ENCODE measurements around the gene PEX11A. TPM values are rescaled to one million over a fixed set of nuclear protein-coding genes. Genes with fewer than 3 reads are reported as not detected.

Gene PEX11A
- total and polyA plus RNA-seq, 2 donors (not counting 3 experiments of a cell fraction or from before 2014, with no cell fraction given) = 3.2 to 4.4 TPM

DNA sequence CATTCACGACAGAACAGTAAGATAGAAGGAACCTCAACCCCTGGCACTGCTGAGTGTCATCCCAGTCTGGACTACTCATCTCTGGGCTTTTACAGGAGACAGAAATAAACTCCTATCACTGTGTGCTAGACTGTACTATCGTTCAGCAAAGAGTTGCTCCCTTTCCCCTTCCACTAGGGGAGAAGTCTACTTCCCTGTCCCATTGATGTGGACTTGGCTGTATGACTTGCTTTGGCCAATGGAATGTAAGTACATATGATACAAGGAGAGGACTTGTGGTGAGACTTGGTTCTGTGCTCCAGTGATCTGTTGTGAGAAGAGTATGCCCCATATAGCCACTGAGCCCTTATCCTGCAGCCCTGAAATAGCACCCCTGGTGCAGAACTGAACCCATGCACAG, 30.0 kb downstream of the PEX11A start:
- Histone ChIP-seq H3K9me1 (replicated peaks; ENCODE audit: control insufficient read depth, extremely low read depth, insufficient read depth, low read length) (no peaks in the 10 kb centered on the region), H3K4me2 (ENCODE audit: insufficient read depth, low read length) (no peak overlapping the region), H3K4me1 (ENCODE audit: control insufficient read depth, extremely low read depth, insufficient read depth, low read length) (peaks cover 16% of the 10 kb centered on the region), H3K27me3 (ENCODE audit: control insufficient read depth in 2 of 2, insufficient read depth in 2 of 2, low read length in 2 of 2) (no peaks in the 10 kb centered on the region), H4K20me1 (replicated peaks; ENCODE audit: control insufficient read depth, extremely low read depth, insufficient read depth, low read length) (no peaks in the 10 kb centered on the region), H3K9me3 (replicated peaks; ENCODE audit: control insufficient read depth, insufficient read depth, low read length) (no peaks in the 10 kb centered on the region), H3K9ac (replicated peaks; ENCODE audit: extremely low read depth, insufficient read depth, low read length) (no peak overlapping the region), H3K79me2 (ENCODE audit: control insufficient read depth, insufficient read depth, low read length) (no peaks in the 10 kb centered on the region), H2AFZ (ENCODE audit: low read depth, low read length) (no peak overlapping the region), H3K27ac (ENCODE audit: insufficient read depth, low read depth, low read length) (no peak overlapping the region), H3K36me3 (ENCODE audit: control insufficient read depth in 2 of 2, extremely low read depth in 1 of 2, insufficient read depth in 2 of 2, low read length in 2 of 2) (no peaks in the 10 kb centered on the region), H3K4me3 (replicated peaks in 1 of 3; ENCODE audit: insufficient read depth in 1 of 3, low read depth in 1 of 3, low read length in 3 of 3) (no peak overlapping the region)
- TF ChIP-seq POLR2A (IDR thresholded peaks at IDR 0.05; ENCODE audit: low read depth, low read length) = no peak
- TF ChIP-seq, protein P1, sequence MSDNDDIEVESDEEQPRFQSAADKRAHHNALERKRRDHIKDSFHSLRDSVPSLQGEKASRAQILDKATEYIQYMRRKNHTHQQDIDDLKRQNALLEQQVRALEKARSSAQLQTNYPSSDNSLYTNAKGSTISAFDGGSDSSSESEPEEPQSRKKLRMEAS (IDR thresholded peaks at IDR 0.05; ENCODE audit: insufficient read depth, insufficient read length) = no peak
- TF ChIP-seq, protein P2, sequence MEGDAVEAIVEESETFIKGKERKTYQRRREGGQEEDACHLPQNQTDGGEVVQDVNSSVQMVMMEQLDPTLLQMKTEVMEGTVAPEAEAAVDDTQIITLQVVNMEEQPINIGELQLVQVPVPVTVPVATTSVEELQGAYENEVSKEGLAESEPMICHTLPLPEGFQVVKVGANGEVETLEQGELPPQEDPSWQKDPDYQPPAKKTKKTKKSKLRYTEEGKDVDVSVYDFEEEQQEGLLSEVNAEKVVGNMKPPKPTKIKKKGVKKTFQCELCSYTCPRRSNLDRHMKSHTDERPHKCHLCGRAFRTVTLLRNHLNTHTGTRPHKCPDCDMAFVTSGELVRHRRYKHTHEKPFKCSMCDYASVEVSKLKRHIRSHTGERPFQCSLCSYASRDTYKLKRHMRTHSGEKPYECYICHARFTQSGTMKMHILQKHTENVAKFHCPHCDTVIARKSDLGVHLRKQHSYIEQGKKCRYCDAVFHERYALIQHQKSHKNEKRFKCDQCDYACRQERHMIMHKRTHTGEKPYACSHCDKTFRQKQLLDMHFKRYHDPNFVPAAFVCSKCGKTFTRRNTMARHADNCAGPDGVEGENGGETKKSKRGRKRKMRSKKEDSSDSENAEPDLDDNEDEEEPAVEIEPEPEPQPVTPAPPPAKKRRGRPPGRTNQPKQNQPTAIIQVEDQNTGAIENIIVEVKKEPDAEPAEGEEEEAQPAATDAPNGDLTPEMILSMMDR (IDR thresholded peaks at IDR 0.05; ENCODE audit: extremely low read depth in 1 of 2, insufficient read depth in 1 of 2, low read depth in 1 of 2, low read length in 2 of 2) = no peak
- ChIA-PET POLR2A (no interaction called here), CTCF (interaction anchor here (0.6 kb wide), 1 partner anchor 13 kb away, joined by 3 read pairs; no protein-coding TSS in a partner anchor)
- DNase-seq (ENCODE audit: low read depth, low spot score) (no peak), FAIRE-seq (no peak)
- intact Hi-C loops (cut with micrococcal nuclease) (no loop called here), dilution Hi-C loops (cut with MboI; ENCODE audit: extremely low pct_ligation_motif_present, low sequenced_read_pairs) (no loop called here)
- no TSS peak for BruUV-seq (replicated peaks)

DNA sequence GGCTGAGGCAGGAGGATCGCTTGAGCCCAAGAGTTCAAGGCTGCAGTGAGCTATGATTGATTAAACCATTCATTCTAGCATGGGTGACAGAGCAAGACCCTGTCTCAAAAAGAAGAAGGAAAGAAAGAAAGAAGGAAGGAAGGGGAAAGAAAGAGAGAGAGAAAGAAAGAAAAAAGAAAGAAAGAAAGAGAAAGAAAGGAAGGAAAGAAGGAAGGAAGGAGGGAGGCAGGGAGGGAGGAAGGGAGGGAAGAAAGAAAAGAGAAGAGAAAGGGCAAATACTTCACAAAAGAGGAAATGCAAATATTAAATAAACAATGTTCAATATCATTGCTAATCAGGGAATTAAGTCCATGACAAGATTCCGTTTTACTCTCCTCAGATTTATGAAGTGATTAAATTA, 31.3 kb downstream of the PEX11A start:
- Histone ChIP-seq H2AFZ (ENCODE audit: low read depth, low read length) (no peak overlapping the region), H3K9me1 (replicated peaks; ENCODE audit: control insufficient read depth, extremely low read depth, insufficient read depth, low read length) (no peaks in the 10 kb centered on the region), H3K79me2 (ENCODE audit: control insufficient read depth, insufficient read depth, low read length) (peaks cover 4% of the 10 kb centered on the region), H3K27me3 (ENCODE audit: control insufficient read depth in 2 of 2, insufficient read depth in 2 of 2, low read length in 2 of 2) (no peaks in the 10 kb centered on the region), H3K4me3 (replicated peaks in 1 of 3; ENCODE audit: insufficient read depth in 1 of 3, low read depth in 1 of 3, low read length in 3 of 3) (no peak overlapping the region), H3K4me1 (ENCODE audit: control insufficient read depth, extremely low read depth, insufficient read depth, low read length) (peaks cover 16% of the 10 kb centered on the region), H3K4me2 (ENCODE audit: insufficient read depth, low read length) (no peak overlapping the region), H3K36me3 (ENCODE audit: control insufficient read depth in 2 of 2, extremely low read depth in 1 of 2, insufficient read depth in 2 of 2, low read length in 2 of 2) (no peaks in the 10 kb centered on the region), H3K27ac (ENCODE audit: insufficient read depth, low read depth, low read length) (no peak overlapping the region), H4K20me1 (replicated peaks; ENCODE audit: control insufficient read depth, extremely low read depth, insufficient read depth, low read length) (no peaks in the 10 kb centered on the region), H3K9me3 (replicated peaks; ENCODE audit: control insufficient read depth, insufficient read depth, low read length) (no peaks in the 10 kb centered on the region), H3K9ac (replicated peaks; ENCODE audit: extremely low read depth, insufficient read depth, low read length) (no peak overlapping the region)
- no TSS peak for BruUV-seq (replicated peaks)
- dilution Hi-C loops (cut with MboI; ENCODE audit: extremely low pct_ligation_motif_present, low sequenced_read_pairs) = no loop called here
- DNase-seq (ENCODE audit: low read depth, low spot score) = no peak
- CTCF ChIA-PET = interaction anchor here (1.6 kb wide), 1 partner anchor 12 kb away, joined by 4 read pairs; no protein-coding TSS in a partner anchor
- POLR2A ChIA-PET = no interaction called here
- intact Hi-C loops (cut with micrococcal nuclease) = no loop called here
- TF ChIP-seq EZH2 (IDR thresholded peaks at IDR 0.05; ENCODE audit: borderline replicate concordance, low read depth, low read length, severe bottlenecking) (no peak), GATA2 (IDR thresholded peaks at IDR 0.05; ENCODE audit: insufficient read depth, insufficient read length, low read depth, low read length) (no peak), MYC (IDR thresholded peaks at IDR 0.05; ENCODE audit: low read depth, low read length) (no peak), FOS (IDR thresholded peaks at IDR 0.05; ENCODE audit: borderline replicate concordance, insufficient read depth, low read length) (no peak), JUN (IDR thresholded peaks at IDR 0.05; ENCODE audit: borderline replicate concordance, insufficient read depth, insufficient read length, low read depth) (no peak), POLR2AphosphoS5 (IDR thresholded peaks at IDR 0.05; ENCODE audit: insufficient read depth, low read depth, low read length) (no peak), POLR2A (IDR thresholded peaks at IDR 0.05; ENCODE audit: low read depth, low read length) (no peak)
- TF ChIP-seq, protein P2 (IDR thresholded peaks at IDR 0.05; ENCODE audit: extremely low read depth in 1 of 2, insufficient read depth in 1 of 2, low read depth in 1 of 2, low read length in 2 of 2) = no peak
- TF ChIP-seq, protein P1 (IDR thresholded peaks at IDR 0.05; ENCODE audit: insufficient read depth, insufficient read length) = no peak
- no peak for FAIRE-seq
